Activated naive CD8-positive, alpha-beta T cell treated with anti-CD3 and anti-CD28 coated beads for 36 hours (primary cell): ENCODE results near the gene SRSF6. TPM values are rescaled to one million over a fixed set of nuclear protein-coding genes. Genes with fewer than 3 reads are reported as not detected.
A peak's percentile ranks its signal among the peaks of the same experiment; 100 is the strongest.
"Not testable (repeated sequence)": the region's sequence is repeated elsewhere in the genome, so short reads cannot be mapped to it uniquely, and the experiment has no call there.

Experiments used
- DNase-seq: peaks from one replicate; pipeline ENCODE4 v3.0.0; 2021
- H3K27ac Mint-ChIP-seq: one replicate; pipeline ENCODE4 v1.8.0; 2022; ENCODE audit warnings: mild to moderate bottlenecking, moderate library complexity, mixed read lengths
- H3K27me3 Mint-ChIP-seq: one replicate; pipeline ENCODE4 v1.8.0; 2022; ENCODE audit warnings: mild to moderate bottlenecking, mixed read lengths
- H3K36me3 Mint-ChIP-seq: one replicate; pipeline ENCODE4 v1.8.0; 2021; ENCODE audit warnings: mild to moderate bottlenecking, mixed read lengths
- H3K4me1 Mint-ChIP-seq: one replicate; pipeline ENCODE4 v1.8.0; 2021; ENCODE audit warnings: mixed read lengths
- H3K4me3 Mint-ChIP-seq: one replicate; pipeline ENCODE4 v1.8.0; 2022; ENCODE audit warnings: mild to moderate bottlenecking, moderate library complexity, mixed read lengths
- H3K9me3 Mint-ChIP-seq: one replicate; pipeline ENCODE4 v1.8.0; 2022; ENCODE audit warnings: mixed read lengths
- total RNA-seq, 2 experiments: library from RNA; stranded (reverse); gene quantifications; one replicate each; pipeline ENCODE4 v1.2.3, GENCODE V29; 2021

Gene SRSF6
- total RNA-seq: 100 to 1,000 TPM; 224 to 225 TPM

- Mint-ChIP-seq H3K4me1 (peaks cover 40% of the 10 kb centered on the region), H3K36me3 (peaks cover 38% of the 10 kb centered on the region), H3K27ac (peak within 1 kb of the TSS; percentile 100), H3K9me3 (no peaks in the 10 kb centered on the region), H3K4me3 (peak within 1 kb of the TSS; percentile 91), H3K27me3 (peaks cover 11% of the 10 kb centered on the region)
- DNase-seq: peak; percentile 90
Observed at GRCh38 chr20:43457640-43458421, at the start of gene SRSF6. Gene SRSF6, plus strand, starts transcription at chr20:43457896. Its CDS starts 138 bp downstream, at chr20:43458034.

GRCh38 chr20:43408848-43409576, 48.7 kb upstream of the SRSF6 start:
- Mint-ChIP-seq H3K4me1 (no peaks in the 10 kb centered on the region), H3K27ac (no peak overlapping the region), H3K27me3 (peaks cover 66% of the 10 kb centered on the region), H3K4me3 (no peak overlapping the region), H3K36me3 (no peaks in the 10 kb centered on the region), H3K9me3 (peaks cover 13% of the 10 kb centered on the region)
- no peak for DNase-seq

GRCh38 chr20:43409577-43409913, 48.2 kb upstream of the SRSF6 start:
- no peak overlapping the region for H3K27ac Mint-ChIP-seq
- peaks cover 13% of the 10 kb centered on the region for H3K9me3 Mint-ChIP-seq
- H3K27me3 Mint-ChIP-seq: peaks cover 61% of the 10 kb centered on the region
- H3K4me1 Mint-ChIP-seq: no peaks in the 10 kb centered on the region
- no peaks in the 10 kb centered on the region for H3K36me3 Mint-ChIP-seq
- H3K4me3 Mint-ChIP-seq: no peak overlapping the region
- DNase-seq: no peak

- Mint-ChIP-seq H3K9me3 (peaks cover 28% of the 10 kb centered on the region), H3K4me3 (no peak overlapping the region), H3K4me1 (no peaks in the 10 kb centered on the region), H3K27ac (no peak overlapping the region), H3K27me3 (peaks cover 22% of the 10 kb centered on the region), H3K36me3 (peaks cover 10% of the 10 kb centered on the region)
- DNase-seq: no peak
Observed at GRCh38 chr20:43415661-43416430, 41.9 kb upstream of the SRSF6 start.

- DNase-seq: no peak
- Mint-ChIP-seq H3K4me3 (no peak overlapping the region), H3K36me3 (peaks cover 10% of the 10 kb centered on the region), H3K9me3 (peaks cover 30% of the 10 kb centered on the region), H3K27me3 (peaks cover 19% of the 10 kb centered on the region), H3K27ac (no peak overlapping the region), H3K4me1 (no peaks in the 10 kb centered on the region)
Observed at GRCh38 chr20:43416591-43417228, 41.0 kb upstream of the SRSF6 start.

- H3K27me3 Mint-ChIP-seq: peaks cover 13% of the 10 kb centered on the region
- DNase-seq: no peak
- no peaks in the 10 kb centered on the region for H3K4me1 Mint-ChIP-seq
Observed at GRCh38 chr20:43420192-43420591, 37.5 kb upstream of the SRSF6 start.

GRCh38 chr20:43420913-43421312, 36.8 kb upstream of the SRSF6 start:
- H3K4me1 Mint-ChIP-seq, H3K27ac Mint-ChIP-seq, H3K36me3 Mint-ChIP-seq, DNase-seq, H3K4me3 Mint-ChIP-seq: not testable (repeated sequence)
- H3K9me3 Mint-ChIP-seq: peaks cover 30% of the 10 kb centered on the region
- peaks cover 13% of the 10 kb centered on the region for H3K27me3 Mint-ChIP-seq

More at GRCh38 chr20:43420192-43420591, 37.5 kb upstream of the SRSF6 start:
- Mint-ChIP-seq H3K27ac (no peak overlapping the region), H3K4me3 (no peak overlapping the region), H3K36me3 (peaks cover 10% of the 10 kb centered on the region), H3K9me3 (peaks cover 30% of the 10 kb centered on the region)

GRCh38 chr20:43426172-43426571, 31.5 kb upstream of the SRSF6 start:
- Mint-ChIP-seq H3K4me3 (no peak overlapping the region), H3K9me3 (no peaks in the 10 kb centered on the region), H3K27me3 (peaks cover 21% of the 10 kb centered on the region), H3K4me1 (no peaks in the 10 kb centered on the region), H3K36me3 (no peaks in the 10 kb centered on the region), H3K27ac (no peak overlapping the region)
- DNase-seq: no peak

- no peak overlapping the region for H3K4me3 Mint-ChIP-seq
- H3K27ac Mint-ChIP-seq: no peak overlapping the region
- no peak for DNase-seq
- no peaks in the 10 kb centered on the region for H3K36me3 Mint-ChIP-seq
- no peaks in the 10 kb centered on the region for H3K4me1 Mint-ChIP-seq
- no peaks in the 10 kb centered on the region for H3K9me3 Mint-ChIP-seq
- H3K27me3 Mint-ChIP-seq: peaks cover 22% of the 10 kb centered on the region
Observed at GRCh38 chr20:43430265-43431133, 27.2 kb upstream of the SRSF6 start.

GRCh38 chr20:43431134-43431519, 26.6 kb upstream of the SRSF6 start:
- no peak overlapping the region for H3K27ac Mint-ChIP-seq
- no peaks in the 10 kb centered on the region for H3K9me3 Mint-ChIP-seq
- H3K27me3 Mint-ChIP-seq: peaks cover 22% of the 10 kb centered on the region
- no peaks in the 10 kb centered on the region for H3K36me3 Mint-ChIP-seq
- no peaks in the 10 kb centered on the region for H3K4me1 Mint-ChIP-seq
- no peak for DNase-seq
- no peak overlapping the region for H3K4me3 Mint-ChIP-seq

- Mint-ChIP-seq H3K9me3 (no peaks in the 10 kb centered on the region), H3K27ac (no peak overlapping the region), H3K27me3 (peaks cover 18% of the 10 kb centered on the region), H3K4me3 (no peak overlapping the region), H3K4me1 (no peaks in the 10 kb centered on the region), H3K36me3 (no peaks in the 10 kb centered on the region)
- DNase-seq: no peak
Observed at GRCh38 chr20:43432498-43432897, 25.2 kb upstream of the SRSF6 start.

- Mint-ChIP-seq H3K4me1 (no peaks in the 10 kb centered on the region), H3K4me3 (no peak overlapping the region), H3K9me3 (no peaks in the 10 kb centered on the region), H3K27me3 (peaks cover 18% of the 10 kb centered on the region), H3K36me3 (no peaks in the 10 kb centered on the region), H3K27ac (no peak overlapping the region)
- no peak for DNase-seq
Observed at GRCh38 chr20:43433250-43433854, 24.3 kb upstream of the SRSF6 start.

- Mint-ChIP-seq H3K36me3 (no peaks in the 10 kb centered on the region), H3K4me3 (no peak overlapping the region), H3K27me3 (peaks cover 18% of the 10 kb centered on the region), H3K4me1 (peaks cover 6% of the 10 kb centered on the region), H3K9me3 (no peaks in the 10 kb centered on the region), H3K27ac (no peak overlapping the region)
- DNase-seq: no peak
Observed at GRCh38 chr20:43434565-43434964, 23.1 kb upstream of the SRSF6 start.
